K562 (cell line): ENCODE results near the gene MARCHF3. TPM values are rescaled to one million over a fixed set of nuclear protein-coding genes. Genes with fewer than 3 reads are reported as not detected.

ENCODE experiments used
- CBFA2T2 ChIP-seq: fragments of 450-650 bp; conservative IDR thresholded peaks from 2 replicates; pipeline ENCODE4 v1.6.1; 2017; ENCODE audit warnings: mild to moderate bottlenecking
- DMBX1 ChIP-seq: fragments of 250-450 bp; sonication (Bioruptor Pico); IDR thresholded peaks from 2 replicates; pipeline ENCODE4 v1.8.0; 2022; ENCODE audit warnings: inconsistent platforms, mild to moderate bottlenecking, moderate library complexity, borderline replicate concordance
- L3MBTL2 ChIP-seq: fragments of 450-650 bp; IDR thresholded peaks from 2 replicates; pipeline ENCODE4 v1.6.1; 2016; ENCODE audit warnings: mild to moderate bottlenecking, moderate library complexity
- MCM5 ChIP-seq: fragments of 450-650 bp; IDR thresholded peaks from 2 replicates; pipeline ENCODE4 v1.6.1; 2016; ENCODE audit warnings: low read depth
- MTA3 ChIP-seq: fragments of 450-650 bp; formaldehyde crosslinking; IDR thresholded peaks from 2 replicates; pipeline ENCODE4 v1.6.1; 2017; ENCODE audit warnings: mild to moderate bottlenecking, borderline replicate concordance
- NFE2L1 ChIP-seq: fragments of 450-650 bp; IDR thresholded peaks from 2 replicates; pipeline ENCODE4 v1.6.1; 2016; ENCODE audit warnings: missing genetic modification characterization, low read depth, mild to moderate bottlenecking, missing compliant biosample characterization, moderate library complexity, borderline replicate concordance
- PHB2 ChIP-seq: fragments of 450-650 bp; IDR thresholded peaks from 2 replicates; pipeline ENCODE4 v1.6.1; 2017; ENCODE audit warnings: low read depth
- PML ChIP-seq: IDR thresholded peaks from 2 replicates; pipeline ENCODE4 v1.6.1; 2012; ENCODE audit warnings: low read length, inconsistent platforms
- SIRT6 ChIP-seq: IDR thresholded peaks from one replicate; pipeline ENCODE4 v1.6.1; 2012; ENCODE audit warnings: low read depth, mild to moderate bottlenecking, control low read depth, inconsistent platforms, low read length, moderate library complexity
- SMAD3 ChIP-seq: fragments of 450-650 bp; formaldehyde crosslinking; conservative IDR thresholded peaks from 2 replicates; pipeline ENCODE4 v1.4.0; 2020; ENCODE audit warnings: mild to moderate bottlenecking
- SMAD4 ChIP-seq: fragments of 250-450 bp; sonication (Bioruptor Pico); conservative IDR thresholded peaks from 2 replicates; pipeline ENCODE4 v1.8.0; 2021; ENCODE audit warnings: inconsistent platforms, mild to moderate bottlenecking, moderate library complexity
- TEAD1 ChIP-seq, 2 experiments: fragments of 450-650 bp in 1 of 2; sonication (generic) in 1 of 2; formaldehyde crosslinking; IDR thresholded peaks; 2 replicates each; pipeline versions ENCODE4 v1.4.0 to v1.8.0; 2020 to 2022; ENCODE audit warnings: mild to moderate bottlenecking in 2 of 2, missing genetic modification reagents in 1 of 2
- THAP12 ChIP-seq: fragments of 250-450 bp; sonication (Bioruptor Pico); IDR thresholded peaks from 2 replicates; pipeline ENCODE4 v1.9.0; 2021; ENCODE audit warnings: mild to moderate bottlenecking, inconsistent platforms
- ZEB2 ChIP-seq: fragments of 450-650 bp; IDR thresholded peaks from 2 replicates; pipeline ENCODE4 v1.6.1; 2016
- ZNF146 ChIP-seq: IDR thresholded peaks from one replicate; pipeline ENCODE4 v1.6.1; 2018; ENCODE audit warnings: missing compliant biosample characterization; ENCODE audit not compliant: unreplicated experiment
- ZNF197 ChIP-seq: fragments of 200-800 bp; sonication (Bioruptor generic); IDR thresholded peaks from 2 replicates; pipeline ENCODE4 v1.6.1; 2016; ENCODE audit warnings: low read depth, missing genetic modification characterization, missing compliant biosample characterization
- ZNF57 ChIP-seq: fragments of 450-650 bp; formaldehyde crosslinking; IDR thresholded peaks from 2 replicates; pipeline ENCODE4 v1.4.0; 2020; ENCODE audit warnings: mild to moderate bottlenecking, moderate library complexity
- ZNF699 ChIP-seq: fragments of 250-450 bp; sonication (Bioruptor Pico); IDR thresholded peaks from 2 replicates; pipeline ENCODE4 v1.8.0; 2021; ENCODE audit warnings: mild to moderate bottlenecking, moderate library complexity; ENCODE audit not compliant: insufficient replicate concordance
- polyA plus RNA-seq, 8 experiments: library from polyadenylated mRNA; depleted of rRNA in 4 of 8; stranded (reverse) in 5 of 8; unstranded in 3 of 8; fragments of >200 nt; fragmentation: Nextera tagmentation in 2 of 8; fragmentation: Illumina TruSeq in 1 of 8; extraction: Ambion mirVana in 2 of 8; extraction: Trizol in 1 of 8; gene quantifications; 2 replicates each; pipeline versions ENCODE4 v1.2.1 to v1.2.3, GENCODE V29; 2011 to 2014; ENCODE audit warnings: inconsistent platforms in 1 of 8, missing spikeins in 1 of 8
- total RNA-seq, 7 experiments: library from RNA; depleted of rRNA in 6 of 7; stranded (reverse); fragments of >200 nt in 6 of 7; fragmentation: Illumina TruSeq in 2 of 7; extraction: Trizol in 2 of 7; gene quantifications; 2 replicates each; pipeline versions ENCODE4 v1.2.1 to v1.2.3, GENCODE V29; 2011 to 2021; ENCODE audit warnings: low replicate concordance in 1 of 7
- TF ChIP-seq, protein P1 (sequence below): sonication (generic); formaldehyde crosslinking; IDR thresholded peaks from 2 replicates; pipeline ENCODE4 v1.8.1; 2022; ENCODE audit warnings: missing genetic modification reagents
- TF ChIP-seq, protein P2 (sequence below): fragments of 450-650 bp; IDR thresholded peaks from 2 replicates; pipeline ENCODE4 v1.6.1; 2016; ENCODE audit warnings: missing biosample characterization, missing genetic modification characterization
- TF ChIP-seq, protein P3 (sequence below): fragments of 250-450 bp; sonication (Bioruptor Pico); IDR thresholded peaks from 2 replicates; pipeline ENCODE4 v1.4.0; 2020; ENCODE audit warnings: mild to moderate bottlenecking, moderate library complexity, borderline replicate concordance
- TF ChIP-seq, protein P4 (sequence below): fragments of 250-450 bp; sonication (Bioruptor Pico); IDR thresholded peaks from 2 replicates; pipeline ENCODE4 v1.6.1; 2021; ENCODE audit warnings: mild to moderate bottlenecking

Gene MARCHF3
- total and polyA plus RNA-seq, 9 of the 15 experiments (the other 6 are each of a cell fraction or from before 2014, with no cell fraction given), result 5.6 to 37.4 (median 16.5) TPM

GRCh38 chr5:126864042-126864688 is 166.2 kb downstream of the MARCHF3 start (continued):
- TF ChIP-seq, protein P1, sequence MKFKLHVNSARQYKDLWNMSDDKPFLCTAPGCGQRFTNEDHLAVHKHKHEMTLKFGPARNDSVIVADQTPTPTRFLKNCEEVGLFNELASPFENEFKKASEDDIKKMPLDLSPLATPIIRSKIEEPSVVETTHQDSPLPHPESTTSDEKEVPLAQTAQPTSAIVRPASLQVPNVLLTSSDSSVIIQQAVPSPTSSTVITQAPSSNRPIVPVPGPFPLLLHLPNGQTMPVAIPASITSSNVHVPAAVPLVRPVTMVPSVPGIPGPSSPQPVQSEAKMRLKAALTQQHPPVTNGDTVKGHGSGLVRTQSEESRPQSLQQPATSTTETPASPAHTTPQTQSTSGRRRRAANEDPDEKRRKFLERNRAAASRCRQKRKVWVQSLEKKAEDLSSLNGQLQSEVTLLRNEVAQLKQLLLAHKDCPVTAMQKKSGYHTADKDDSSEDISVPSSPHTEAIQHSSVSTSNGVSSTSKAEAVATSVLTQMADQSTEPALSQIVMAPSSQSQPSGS, result no peak
- peak; percentile 46; the same call in 1 of the 2 replicates for TF ChIP-seq MTA3
- TF ChIP-seq, protein P2, sequence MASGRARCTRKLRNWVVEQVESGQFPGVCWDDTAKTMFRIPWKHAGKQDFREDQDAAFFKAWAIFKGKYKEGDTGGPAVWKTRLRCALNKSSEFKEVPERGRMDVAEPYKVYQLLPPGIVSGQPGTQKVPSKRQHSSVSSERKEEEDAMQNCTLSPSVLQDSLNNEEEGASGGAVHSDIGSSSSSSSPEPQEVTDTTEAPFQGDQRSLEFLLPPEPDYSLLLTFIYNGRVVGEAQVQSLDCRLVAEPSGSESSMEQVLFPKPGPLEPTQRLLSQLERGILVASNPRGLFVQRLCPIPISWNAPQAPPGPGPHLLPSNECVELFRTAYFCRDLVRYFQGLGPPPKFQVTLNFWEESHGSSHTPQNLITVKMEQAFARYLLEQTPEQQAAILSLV, result no peak
- TF ChIP-seq PML, result no peak
- no peak for TF ChIP-seq TEAD1 (CRISPR knock-in tag; IDR thresholded peaks at IDR 0.05)
- no peak for TF ChIP-seq ZEB2
- TF ChIP-seq CBFA2T2, result no peak
- TF ChIP-seq, protein P3, sequence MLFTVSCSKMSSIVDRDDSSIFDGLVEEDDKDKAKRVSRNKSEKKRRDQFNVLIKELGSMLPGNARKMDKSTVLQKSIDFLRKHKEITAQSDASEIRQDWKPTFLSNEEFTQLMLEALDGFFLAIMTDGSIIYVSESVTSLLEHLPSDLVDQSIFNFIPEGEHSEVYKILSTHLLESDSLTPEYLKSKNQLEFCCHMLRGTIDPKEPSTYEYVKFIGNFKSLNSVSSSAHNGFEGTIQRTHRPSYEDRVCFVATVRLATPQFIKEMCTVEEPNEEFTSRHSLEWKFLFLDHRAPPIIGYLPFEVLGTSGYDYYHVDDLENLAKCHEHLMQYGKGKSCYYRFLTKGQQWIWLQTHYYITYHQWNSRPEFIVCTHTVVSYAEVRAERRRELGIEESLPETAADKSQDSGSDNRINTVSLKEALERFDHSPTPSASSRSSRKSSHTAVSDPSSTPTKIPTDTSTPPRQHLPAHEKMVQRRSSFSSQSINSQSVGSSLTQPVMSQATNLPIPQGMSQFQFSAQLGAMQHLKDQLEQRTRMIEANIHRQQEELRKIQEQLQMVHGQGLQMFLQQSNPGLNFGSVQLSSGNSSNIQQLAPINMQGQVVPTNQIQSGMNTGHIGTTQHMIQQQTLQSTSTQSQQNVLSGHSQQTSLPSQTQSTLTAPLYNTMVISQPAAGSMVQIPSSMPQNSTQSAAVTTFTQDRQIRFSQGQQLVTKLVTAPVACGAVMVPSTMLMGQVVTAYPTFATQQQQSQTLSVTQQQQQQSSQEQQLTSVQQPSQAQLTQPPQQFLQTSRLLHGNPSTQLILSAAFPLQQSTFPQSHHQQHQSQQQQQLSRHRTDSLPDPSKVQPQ (CRISPR knock-in tag), result no peak
- no peak for TF ChIP-seq NFE2L1 (tag)
- TF ChIP-seq L3MBTL2, result peak; percentile 84
- TF ChIP-seq, protein P4, sequence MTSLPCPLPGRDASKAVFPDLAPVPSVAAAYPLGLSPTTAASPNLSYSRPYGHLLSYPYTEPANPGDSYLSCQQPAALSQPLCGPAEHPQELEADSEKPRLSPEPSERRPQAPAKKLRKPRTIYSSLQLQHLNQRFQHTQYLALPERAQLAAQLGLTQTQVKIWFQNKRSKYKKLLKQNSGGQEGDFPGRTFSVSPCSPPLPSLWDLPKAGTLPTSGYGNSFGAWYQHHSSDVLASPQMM, result no peak
- no peak for TF ChIP-seq ZNF146
- TF ChIP-seq SMAD3 (CRISPR knock-in tag), result no peak
- no peak for TF ChIP-seq THAP12 (CRISPR knock-in tag)
- TF ChIP-seq ZNF699 (CRISPR knock-in tag), result no peak
- no peak for TF ChIP-seq ZNF57 (CRISPR knock-in tag)
- TF ChIP-seq MCM5, result no peak
- no peak for TF ChIP-seq SIRT6
- TF ChIP-seq ZNF197 (CRISPR knock-in tag), result no peak
- TF ChIP-seq DMBX1 (CRISPR knock-in tag), result no peak
- no peak for TF ChIP-seq PHB2
- TF ChIP-seq SMAD4 (CRISPR knock-in tag), result no peak
